Lower leg skin (tissue), 4 donors: ENCODE results near the gene MTA1. TPM values are rescaled to one million over a fixed set of nuclear protein-coding genes. Genes with fewer than 3 reads are reported as not detected.

Experiments used
- DNase-seq, 2 donors: peaks; one replicate each; pipeline ENCODE4 v3.0.0-alpha.2; 2019; ENCODE audit warnings: low spot score in 2 of 2
- H3K4me3 ChIP-seq: fragments of 200-600 bp; sonication (generic); 2 replicates; pipeline ENCODE4 v1.5.1; 2017; ENCODE audit warnings: mild to moderate bottlenecking, low read depth; ENCODE audit not compliant: poor library complexity, severe bottlenecking
- CTCF ChIP-seq, 3 donors: fragments of 450-650 bp; IDR thresholded peaks; one replicate each; pipeline ENCODE4 v1.5.1; 2016; ENCODE audit warnings: antibody characterized with exemption in 3 of 3, mild to moderate bottlenecking in 3 of 3, moderate library complexity in 2 of 3
- POLR2A ChIP-seq, 2 donors: fragments of 450-650 bp; IDR thresholded peaks; one replicate each; pipeline ENCODE4 v1.6.1; 2016 to 2017; ENCODE audit warnings: antibody characterized with exemption in 2 of 2, mild to moderate bottlenecking in 1 of 2, moderate library complexity in 1 of 2
- WGBS, 2 donors: methylation state at CpG; one replicate each; pipeline ENCODE4 v1.1.5; 2018; 5-methylcytosine and 5-hydroxymethylcytosine counted together
- intact Hi-C: fragments of 100-400 bp; cut with DNase I; formaldehyde crosslinking; loops from one replicate; pipeline ENCODE4 v1.15.0; 2023; ENCODE audit warnings: low total_unique reads
- total RNA-seq, 4 donors: library from RNA; depleted of rRNA; stranded (reverse); fragments of >200 nt; gene quantifications; one replicate each; pipeline ENCODE4 v1.1.0, GENCODE V29; 2016

The MTA1 gene
- total RNA-seq, 4 donors from 2014 or later, result 39.3 to 56.7 (median 46.4) TPM

- intact Hi-C loops, result no loop called here
- WGBS, 2 donors, result 74 to 80% methylated on average over 17 of the region's 17 CpGs
- H3K4me3 ChIP-seq, result no peak overlapping the region
- no peak for TF ChIP-seq CTCF (IDR thresholded peaks at IDR 0.05)
- DNase-seq, result no peak
Measured at GRCh38 chr14:105507247-105507646, 87.6 kb downstream of the MTA1 start.

- H3K4me3 ChIP-seq, result no peak overlapping the region
- intact Hi-C loops, result no loop called here
- no peak for DNase-seq
- TF ChIP-seq POLR2A (IDR thresholded peaks at IDR 0.05) (no peak), CTCF (IDR thresholded peaks at IDR 0.05) (no peak)
- WGBS, 2 donors, result 80 to 88% methylated on average over 16 of the region's 16 CpGs
Measured at GRCh38 chr14:105508069-105508468, 88.4 kb downstream of the MTA1 start.

GRCh38 chr14:105508601-105509000, 89.0 kb downstream of the MTA1 start:
- H3K4me3 ChIP-seq, result no peak overlapping the region
- TF ChIP-seq POLR2A (IDR thresholded peaks at IDR 0.05), result no peak
- TF ChIP-seq CTCF (IDR thresholded peaks at IDR 0.05), result no peak
- intact Hi-C loops, result no loop called here
- WGBS, 2 donors, result 92 to 93% methylated on average over 12 of the region's 12 CpGs
- DNase-seq, result no peak

GRCh38 chr14:105517096-105517495, 97.5 kb downstream of the MTA1 start:
- WGBS, 2 donors, result 47 to 61% methylated on average over 5 of the region's 5 CpGs
- DNase-seq, result no peak
- TF ChIP-seq CTCF (IDR thresholded peaks at IDR 0.05) (no peak), POLR2A (IDR thresholded peaks at IDR 0.05) (no peak)
- no peak overlapping the region for H3K4me3 ChIP-seq
- intact Hi-C loops, result no loop called here

GRCh38 chr14:105519946-105520698, 100.5 kb downstream of the MTA1 start:
- intact Hi-C loops, result no loop called here
- no peak for TF ChIP-seq CTCF (IDR thresholded peaks at IDR 0.05)
- no peak for TF ChIP-seq POLR2A (IDR thresholded peaks at IDR 0.05)
- no peak for DNase-seq
- WGBS, 2 donors, result 68 to 69% methylated on average over 14 of the region's 14 CpGs
- H3K4me3 ChIP-seq, result no peak overlapping the region

Other genes with a start within 250 kb of the MTA1 start
- 10 to 100 TPM; 12.9 to 19.4 (median 15.7) TPM for gene NUDT14, start 238.5 kb upstream of the MTA1 start, total RNA-seq
- gene BTBD6, start 171.3 kb upstream of the MTA1 start, total RNA-seq, result 10 to 100 TPM; 44.5 to 70.6 (median 62.6) TPM
- 10 to 100 TPM; 32.7 to 74.5 (median 43.0) TPM for gene BRF1, start 118.8 kb upstream of the MTA1 start, total RNA-seq
- 10 to 100 TPM; 25.9 to 75.1 (median 54.3) TPM for gene PACS2, start 105.1 kb upstream of the MTA1 start, total RNA-seq
- under 1 TPM in 2 of 4 donors, not detected in 2; 0.17 to 0.34 TPM for gene TEX22, start 21.3 kb upstream of the MTA1 start, total RNA-seq
- gene CRIP2, start 55.0 kb downstream of the MTA1 start, total RNA-seq, result 100 to 1,000 TPM; 103 to 203 (median 141) TPM
- 100 to 1,000 TPM in 1 of 4 donors, 10 to 100 TPM in 3; 13.1 to 103 (median 63.2) TPM for gene CRIP1, start 67.1 kb downstream of the MTA1 start, total RNA-seq
- 10 to 100 TPM in 1 of 4 donors, 1 to 10 TPM in 3; 2.8 to 16.9 (median 5.4) TPM for gene TEDC1, start 71.4 kb downstream of the MTA1 start, total RNA-seq
- gene TMEM121, start 106.8 kb downstream of the MTA1 start, total RNA-seq, result 1 to 10 TPM in 3 of 4 donors, under 1 TPM in 1; 0.99 to 5.4 (median 4.0) TPM